Measurements from ENCODE around the gene B3GNT4. TPM values are rescaled to one million over a fixed set of nuclear protein-coding genes. Genes with fewer than 3 reads are reported as not detected.

Gene B3GNT4
- total and polyA plus RNA-seq, 2 donors (not counting 3 experiments of a cell fraction or from before 2014, with no cell fraction given) = 0.11 to 0.31 TPM

GRCh38 chr12:122243965-122244364, 40.5 kb downstream of the B3GNT4 start:
- DNase-seq (ENCODE audit: low read depth, low spot score) (no peak), FAIRE-seq (no peak)
- no peaks in the 10 kb centered on the region for H3K9me3 ChIP-seq (replicated peaks; ENCODE audit: control insufficient read depth, insufficient read depth, low read length)
- intact Hi-C loops (cut with micrococcal nuclease) (no loop called here), dilution Hi-C loops (cut with MboI; ENCODE audit: extremely low pct_ligation_motif_present, low sequenced_read_pairs) (no loop called here)
- H3K36me3 ChIP-seq (ENCODE audit: control insufficient read depth in 2 of 2, extremely low read depth in 1 of 2, insufficient read depth in 2 of 2, low read length in 2 of 2) = peaks cover 0 to 8% of the 10 kb centered on the region in 2 experiments
- no peak overlapping the region for H3K27ac ChIP-seq (ENCODE audit: insufficient read depth, low read depth, low read length)
- TF ChIP-seq JUN (IDR thresholded peaks at IDR 0.05; ENCODE audit: borderline replicate concordance, insufficient read depth, insufficient read length, low read depth) = no peak
- no peak for TF ChIP-seq MYC (IDR thresholded peaks at IDR 0.05; ENCODE audit: low read depth, low read length)
- TF ChIP-seq GATA2 (IDR thresholded peaks at IDR 0.05; ENCODE audit: insufficient read depth, insufficient read length, low read depth, low read length) = no peak
- no peak for TF ChIP-seq CTCF (IDR thresholded peaks at IDR 0.05; ENCODE audit: extremely low read depth in 1 of 2, insufficient read depth in 1 of 2, low read depth in 1 of 2, low read length in 2 of 2)
- TF ChIP-seq FOS (IDR thresholded peaks at IDR 0.05; ENCODE audit: borderline replicate concordance, insufficient read depth, low read length) = no peak
- no peak for TF ChIP-seq EZH2 (IDR thresholded peaks at IDR 0.05; ENCODE audit: borderline replicate concordance, low read depth, low read length, severe bottlenecking)
- TF ChIP-seq POLR2A (IDR thresholded peaks at IDR 0.05; ENCODE audit: low read depth, low read length) = no peak
- TF ChIP-seq POLR2AphosphoS5 (IDR thresholded peaks at IDR 0.05; ENCODE audit: insufficient read depth, low read depth, low read length) = no peak
- TF ChIP-seq, protein P1, sequence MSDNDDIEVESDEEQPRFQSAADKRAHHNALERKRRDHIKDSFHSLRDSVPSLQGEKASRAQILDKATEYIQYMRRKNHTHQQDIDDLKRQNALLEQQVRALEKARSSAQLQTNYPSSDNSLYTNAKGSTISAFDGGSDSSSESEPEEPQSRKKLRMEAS (IDR thresholded peaks at IDR 0.05; ENCODE audit: insufficient read depth, insufficient read length) = no peak
- no peak overlapping the region for H3K9ac ChIP-seq (replicated peaks; ENCODE audit: extremely low read depth, insufficient read depth, low read length)
- H3K4me1 ChIP-seq (ENCODE audit: control insufficient read depth, extremely low read depth, insufficient read depth, low read length) = no peaks in the 10 kb centered on the region
- no TSS peak for BruUV-seq (replicated peaks)
- no peaks in the 10 kb centered on the region for H4K20me1 ChIP-seq (replicated peaks; ENCODE audit: control insufficient read depth, extremely low read depth, insufficient read depth, low read length)
- no peaks in the 10 kb centered on the region for H3K27me3 ChIP-seq (ENCODE audit: control insufficient read depth in 2 of 2, insufficient read depth in 2 of 2, low read length in 2 of 2)
- no peak overlapping the region for H2AFZ ChIP-seq (ENCODE audit: low read depth, low read length)
- H3K79me2 ChIP-seq (ENCODE audit: control insufficient read depth, insufficient read depth, low read length) = no peaks in the 10 kb centered on the region
- ChIA-PET CTCF (no interaction called here), POLR2A (no interaction called here)
- H3K4me3 ChIP-seq (replicated peaks in 1 of 3; ENCODE audit: insufficient read depth in 1 of 3, low read depth in 1 of 3, low read length in 3 of 3) = no peak overlapping the region
- H3K9me1 ChIP-seq (replicated peaks; ENCODE audit: control insufficient read depth, extremely low read depth, insufficient read depth, low read length) = no peaks in the 10 kb centered on the region
- H3K4me2 ChIP-seq (ENCODE audit: insufficient read depth, low read length) = no peak overlapping the region
